Neural progenitor cell (in vitro differentiated cells): ENCODE results near the gene NOTCH3. TPM values are rescaled to one million over a fixed set of nuclear protein-coding genes. Genes with fewer than 3 reads are reported as not detected.

Experiments
- DNase-seq: peaks from one replicate; pipeline ENCODE4 v3.0.0-alpha.2; 2016; ENCODE audit warnings: low spot score
- H2AFZ ChIP-seq: fragments of 200-600 bp; sonication (generic); replicated peaks from 2 replicates; pipeline ENCODE4 v1.6.1; 2016; ENCODE audit warnings: antibody characterized with exemption
- H3F3A ChIP-seq: fragments of 200-600 bp; sonication (generic); 2 replicates; pipeline ENCODE4 v1.6.1; 2016; ENCODE audit warnings: antibody characterized with exemption, low read depth
- H3K27ac ChIP-seq: fragments of 200-600 bp; sonication (generic); 2 replicates; pipeline ENCODE4 v1.5.1; 2016; ENCODE audit warnings: mild to moderate bottlenecking
- H3K27me3 ChIP-seq: fragments of 200-600 bp; sonication (generic); 2 replicates; pipeline ENCODE4 v1.6.1; 2016; ENCODE audit warnings: mild to moderate bottlenecking, moderate library complexity
- H3K36me3 ChIP-seq: fragments of 200-600 bp; sonication (generic); 2 replicates; pipeline ENCODE4 v1.5.1; 2016
- H3K4me1 ChIP-seq: fragments of 200-600 bp; sonication (generic); 2 replicates; pipeline ENCODE4 v1.6.1; 2016; ENCODE audit warnings: mixed run types
- H3K4me2 ChIP-seq: fragments of 200-600 bp; sonication (generic); 2 replicates; pipeline ENCODE4 v1.6.1; 2016
- H3K4me3 ChIP-seq: fragments of 200-600 bp; sonication (generic); 2 replicates; pipeline ENCODE4 v1.5.1; 2016
- H3K79me2 ChIP-seq: fragments of 200-600 bp; sonication (generic); 2 replicates; pipeline ENCODE4 v1.6.1; 2016; ENCODE audit warnings: low read depth
- H3K9ac ChIP-seq: fragments of 200-600 bp; sonication (generic); 2 replicates; pipeline ENCODE4 v1.6.1; 2016
- H3K9me3 ChIP-seq: fragments of 200-600 bp; sonication (generic); 2 replicates; pipeline ENCODE4 v1.5.1; 2016; ENCODE audit warnings: low read depth
- H4K20me1 ChIP-seq: fragments of 200-600 bp; sonication (generic); 2 replicates; pipeline ENCODE4 v1.6.1; 2016; ENCODE audit warnings: low read depth
- H3K27ac Mint-ChIP-seq: 3 replicates; pipeline ENCODE4 v1.8.0; 2021; ENCODE audit warnings: mixed read lengths
- H3K27me3 Mint-ChIP-seq: 2 replicates; pipeline ENCODE4 v1.8.0; 2022; ENCODE audit warnings: low read depth, mild to moderate bottlenecking, inconsistent platforms, moderate library complexity, mixed read lengths; ENCODE audit not compliant: insufficient read depth
- H3K36me3 Mint-ChIP-seq: 3 replicates; pipeline ENCODE4 v1.8.0; 2021; ENCODE audit warnings: mixed read lengths
- H3K4me1 Mint-ChIP-seq: 3 replicates; pipeline ENCODE4 v1.8.0; 2021; ENCODE audit warnings: mixed read lengths
- H3K4me3 Mint-ChIP-seq: 3 replicates; pipeline ENCODE4 v1.8.0; 2021; ENCODE audit warnings: mild to moderate bottlenecking, moderate library complexity, mixed read lengths
- H3K9me3 Mint-ChIP-seq: 3 replicates; pipeline ENCODE4 v1.8.0; 2020; ENCODE audit warnings: mixed read lengths
- CTCF ChIP-seq: fragments of 200-600 bp; sonication (generic); IDR thresholded peaks from 2 replicates; pipeline ENCODE4 v1.5.1; 2017; ENCODE audit warnings: antibody characterized with exemption, mild to moderate bottlenecking
- EZH2 ChIP-seq: fragments of 200-600 bp; sonication (generic); IDR thresholded peaks from 2 replicates; pipeline ENCODE4 v1.6.1; 2017; ENCODE audit warnings: antibody characterized with exemption, mild to moderate bottlenecking, moderate library complexity
- EZH2phosphoT487 ChIP-seq: fragments of 200-600 bp; sonication (generic); IDR thresholded peaks from 2 replicates; pipeline ENCODE4 v1.6.1; 2017; ENCODE audit warnings: antibody characterized with exemption
- total RNA-seq: library from RNA; depleted of rRNA; stranded (reverse); fragments of >200 nt; gene quantifications from 2 replicates; pipeline ENCODE4 v1.2.3, GENCODE V29; 2015; ENCODE audit warnings: low replicate concordance

The NOTCH3 gene
- total RNA-seq, 1 donor from 2014 or later: 17.1 TPM

- Mint-ChIP-seq H3K36me3 (no peaks in the 10 kb centered on the region), H3K4me3 (no peak overlapping the region), H3K9me3 (no peaks in the 10 kb centered on the region), H3K27ac (no peak overlapping the region), H3K27me3 (peaks cover 9% of the 10 kb centered on the region), H3K4me1 (peaks cover 13% of the 10 kb centered on the region)
- no peaks in the 10 kb centered on the region for H3K36me3 ChIP-seq
- no peak overlapping the region for H2AFZ ChIP-seq
- no peaks in the 10 kb centered on the region for H3K79me2 ChIP-seq
- no peaks in the 10 kb centered on the region for H3K27me3 ChIP-seq
- H3K4me1 ChIP-seq: no peaks in the 10 kb centered on the region
- no peak for DNase-seq
- H3K9ac ChIP-seq: no peak overlapping the region
- H3K4me3 ChIP-seq: no peak overlapping the region
- no peaks in the 10 kb centered on the region for H3K9me3 ChIP-seq
- no peaks in the 10 kb centered on the region for H4K20me1 ChIP-seq
- no peak overlapping the region for H3K27ac ChIP-seq
- no peaks in the 10 kb centered on the region for H3F3A ChIP-seq
- no peak for TF ChIP-seq EZH2
- no peak for TF ChIP-seq CTCF
- TF ChIP-seq EZH2phosphoT487: no peak
- H3K4me2 ChIP-seq: no peak overlapping the region
These were observed 15.6 kb upstream of the NOTCH3 start for GRCh38 chr19:15216363-15216762.

GRCh38 chr19:15213715-15214381 lies 13.1 kb upstream of the NOTCH3 start:
- Mint-ChIP-seq H3K36me3 (no peaks in the 10 kb centered on the region), H3K4me1 (peaks cover 5% of the 10 kb centered on the region), H3K27me3 (peaks cover 13% of the 10 kb centered on the region), H3K4me3 (peak overlapping the region; percentile 35), H3K27ac (no peak overlapping the region), H3K9me3 (no peaks in the 10 kb centered on the region)
- no peak overlapping the region for H3K4me3 ChIP-seq
- H3K36me3 ChIP-seq: no peaks in the 10 kb centered on the region
- no peaks in the 10 kb centered on the region for H3K4me1 ChIP-seq
- H3K9me3 ChIP-seq: no peaks in the 10 kb centered on the region
- DNase-seq: no peak
- no peaks in the 10 kb centered on the region for H4K20me1 ChIP-seq
- H3K79me2 ChIP-seq: no peaks in the 10 kb centered on the region
- no peak overlapping the region for H2AFZ ChIP-seq
- H3K27ac ChIP-seq: no peak overlapping the region
- H3K27me3 ChIP-seq: no peaks in the 10 kb centered on the region
- H3K9ac ChIP-seq: no peak overlapping the region
- no peaks in the 10 kb centered on the region for H3F3A ChIP-seq
- TF ChIP-seq EZH2phosphoT487: no peak
- no peak for TF ChIP-seq EZH2
- TF ChIP-seq CTCF: no peak
- H3K4me2 ChIP-seq: no peak overlapping the region

- no peaks in the 10 kb centered on the region for H3K4me1 ChIP-seq
- no peak for DNase-seq
- no peaks in the 10 kb centered on the region for H3K27me3 ChIP-seq
- H3K27ac ChIP-seq: no peak overlapping the region
- no peaks in the 10 kb centered on the region for H3K9me3 ChIP-seq
- Mint-ChIP-seq H3K27ac (peak overlapping the region; percentile 81), H3K4me3 (no peak overlapping the region), H3K27me3 (peaks cover 13% of the 10 kb centered on the region), H3K4me1 (peaks cover 5% of the 10 kb centered on the region), H3K36me3 (no peaks in the 10 kb centered on the region), H3K9me3 (no peaks in the 10 kb centered on the region)
- no peak overlapping the region for H2AFZ ChIP-seq
- no peak for TF ChIP-seq EZH2
- TF ChIP-seq EZH2phosphoT487: no peak
- TF ChIP-seq CTCF: no peak
- H4K20me1 ChIP-seq: no peaks in the 10 kb centered on the region
- H3K79me2 ChIP-seq: no peaks in the 10 kb centered on the region
- H3K9ac ChIP-seq: no peak overlapping the region
- H3K36me3 ChIP-seq: no peaks in the 10 kb centered on the region
- no peak overlapping the region for H3K4me2 ChIP-seq
- H3F3A ChIP-seq: no peaks in the 10 kb centered on the region
- no peak overlapping the region for H3K4me3 ChIP-seq
These were observed 11.9 kb upstream of the NOTCH3 start for GRCh38 chr19:15212711-15213110.
